HL-60/S4 treated with retinoic acid at 250 ng/mL for 4 days and 3 days (cell line): ENCODE measurements around the gene SLC30A7.

Source experiments
- in situ Hi-C: fragments of 300-500 bp; cut with MboI; formaldehyde crosslinking; loops from 2 replicates; pipeline ENCODE4 v1.7.0; 2022; ENCODE audit warnings: low sequenced_read_pairs

The SLC30A7 gene

DNA sequence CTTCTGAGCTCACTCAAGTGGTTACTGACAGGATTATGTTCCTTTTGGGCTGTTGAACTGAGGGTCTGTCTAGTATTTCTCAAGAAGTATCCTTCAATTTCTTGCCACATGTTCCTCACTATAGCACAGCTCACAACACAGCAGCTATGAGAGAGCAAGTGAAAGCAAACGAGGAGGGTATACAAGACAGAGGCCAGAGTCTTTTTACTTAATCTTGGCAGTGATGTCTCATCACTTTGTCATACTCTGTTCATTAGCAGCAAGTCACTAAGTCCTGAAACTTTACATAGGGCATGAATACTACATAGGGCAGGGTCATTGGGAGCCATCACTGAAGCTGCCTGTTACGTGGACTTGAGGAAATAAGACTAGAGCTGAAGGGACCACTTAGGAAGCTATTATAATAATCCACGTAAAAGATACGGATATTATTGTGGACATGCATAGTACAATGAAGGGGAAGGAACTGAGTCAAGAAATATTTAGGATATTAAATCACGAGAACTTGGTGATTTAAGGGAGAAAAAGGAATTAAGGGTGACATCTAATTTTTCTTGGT, 63.7 kb downstream of the SLC30A7 start:
- in situ Hi-C loops = no loop called here

DNA sequence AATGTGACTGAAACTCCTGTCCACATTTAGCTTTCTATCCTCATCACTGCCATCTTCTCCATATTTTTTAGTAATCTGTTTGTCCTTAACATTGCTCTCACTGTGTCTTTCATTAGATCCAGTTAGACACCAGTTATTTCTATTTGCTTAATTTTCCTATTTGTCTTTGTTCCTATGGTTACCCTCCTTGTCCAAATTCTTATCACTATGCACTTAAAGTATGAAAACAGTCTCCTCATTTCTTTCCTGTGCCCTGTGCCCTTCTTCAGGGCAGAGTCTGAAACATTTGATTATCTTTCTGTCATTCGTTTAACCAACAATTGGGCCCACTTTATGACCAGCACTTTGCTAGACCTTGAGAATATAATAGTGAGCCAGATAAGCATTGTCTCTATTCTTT, 64.2 kb downstream of the SLC30A7 start:
- in situ Hi-C loops = no loop called here

DNA sequence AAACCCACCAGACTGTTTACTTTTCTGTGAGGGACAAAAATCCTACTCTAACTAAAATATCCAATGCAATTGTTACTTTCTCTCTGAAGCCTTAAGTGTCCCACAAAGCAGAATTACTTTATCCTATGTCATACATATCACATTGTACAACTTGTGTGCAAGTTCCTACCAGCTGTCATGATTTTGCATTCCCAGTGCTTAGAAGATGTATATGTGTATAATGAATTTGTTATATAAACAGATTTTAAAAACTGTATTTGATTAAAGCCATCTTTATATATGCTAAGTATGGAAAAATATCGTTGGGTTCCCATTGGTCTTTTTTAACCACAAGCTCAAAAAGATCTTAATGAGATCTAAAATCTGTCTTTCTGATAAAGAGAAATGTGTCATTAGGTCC, 72.7 kb downstream of the SLC30A7 start:
- in situ Hi-C loops = no loop called here

DNA sequence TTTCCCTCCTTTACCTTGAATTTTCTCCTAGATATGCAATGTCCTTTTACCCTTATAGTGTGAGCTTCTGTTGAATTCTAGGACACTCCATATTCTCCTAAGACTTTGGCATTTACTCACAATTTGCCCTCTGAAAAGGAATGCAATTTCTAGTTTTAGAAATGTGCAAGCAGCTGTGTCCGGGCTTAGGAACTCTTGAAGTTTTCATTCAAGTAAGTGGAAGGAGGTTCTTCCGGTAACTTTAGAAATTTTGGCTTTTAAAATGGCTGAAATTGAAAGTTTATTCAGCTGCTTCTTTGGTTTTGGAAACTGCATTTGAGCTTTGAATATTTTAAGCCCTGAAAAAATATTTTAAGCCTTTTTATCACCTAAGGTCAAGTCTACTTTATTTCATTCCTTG, 73.4 kb downstream of the SLC30A7 start:
- in situ Hi-C loops = no loop called here

DNA sequence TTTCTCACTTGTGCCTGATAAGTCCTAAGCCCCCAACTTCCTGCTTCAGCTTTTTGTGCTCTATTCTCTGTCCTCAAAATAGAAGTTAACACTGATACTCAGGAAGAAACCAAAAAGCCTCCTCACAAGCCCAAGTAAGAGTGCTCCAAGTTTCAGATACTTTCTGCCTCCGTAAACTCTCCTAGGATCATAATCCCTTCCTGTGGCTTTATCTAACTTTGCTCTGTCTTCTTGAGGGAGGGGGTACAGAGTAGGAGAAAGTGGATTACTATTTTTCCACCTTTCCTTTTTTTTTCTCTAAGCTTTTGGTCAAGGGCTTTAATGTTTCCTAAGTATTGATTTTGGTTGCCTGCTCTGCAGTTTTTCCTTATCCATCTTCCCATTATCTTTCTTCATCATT, 75.1 kb downstream of the SLC30A7 start:
- in situ Hi-C loops = no loop called here

DNA sequence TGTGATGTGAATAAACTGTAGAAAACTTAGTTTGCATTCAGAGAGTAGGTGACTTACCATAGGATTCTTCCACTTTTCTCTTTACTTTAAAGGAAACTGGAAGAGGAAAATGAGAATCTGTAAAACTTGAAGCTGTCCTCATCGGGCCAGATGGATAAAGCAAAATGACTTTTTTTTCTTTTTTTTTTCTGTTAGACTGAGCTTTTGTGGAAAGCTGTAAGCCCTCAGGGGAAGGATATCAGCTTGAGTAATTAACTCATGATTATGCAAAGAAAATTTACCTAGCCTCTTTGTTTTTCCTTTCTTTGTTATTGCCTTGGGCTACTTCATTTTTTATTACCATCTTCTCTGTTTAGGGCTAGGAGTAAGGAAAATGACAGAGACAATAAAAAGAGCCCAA, 76.3 kb downstream of the SLC30A7 start:
- in situ Hi-C loops = no loop called here

DNA sequence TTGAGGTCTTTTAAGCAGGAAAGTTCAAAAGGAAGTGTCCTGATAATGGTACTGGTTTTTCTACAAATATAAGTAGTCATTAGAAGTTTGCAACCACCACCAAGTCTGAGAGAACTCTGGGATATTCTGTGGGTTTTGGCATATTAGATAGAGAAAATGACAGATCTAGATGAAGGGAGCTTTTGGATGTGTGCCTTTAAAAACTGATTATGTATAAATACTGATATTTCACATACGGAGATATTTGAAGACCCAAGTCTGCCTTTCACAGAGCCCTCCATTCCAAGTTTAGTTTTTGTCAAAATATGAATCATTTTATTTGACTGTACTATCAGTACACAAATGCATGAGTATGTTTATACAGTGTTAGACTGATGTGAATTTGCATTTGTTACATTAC, 81.0 kb downstream of the SLC30A7 start:
- in situ Hi-C loops = no loop called here

DNA sequence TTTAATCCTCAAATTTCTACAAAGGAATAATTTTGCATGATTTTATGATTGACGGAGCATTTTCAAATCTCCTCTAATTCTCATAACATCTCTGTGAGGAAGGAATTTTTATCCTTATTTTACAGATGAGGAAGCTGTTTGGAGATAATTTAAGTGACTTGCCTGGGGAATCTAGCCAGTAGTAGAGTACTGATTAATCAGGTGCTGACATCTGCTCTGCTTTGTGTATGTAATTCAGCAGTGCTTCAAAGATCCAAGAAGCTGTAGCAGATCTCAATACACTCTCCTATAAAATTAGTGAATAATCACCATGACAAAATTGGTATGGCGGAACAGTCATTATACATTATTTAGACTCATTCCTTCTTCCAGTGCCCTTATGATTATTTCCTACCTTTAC, 83.7 kb downstream of the SLC30A7 start:
- in situ Hi-C loops = no loop called here

DNA sequence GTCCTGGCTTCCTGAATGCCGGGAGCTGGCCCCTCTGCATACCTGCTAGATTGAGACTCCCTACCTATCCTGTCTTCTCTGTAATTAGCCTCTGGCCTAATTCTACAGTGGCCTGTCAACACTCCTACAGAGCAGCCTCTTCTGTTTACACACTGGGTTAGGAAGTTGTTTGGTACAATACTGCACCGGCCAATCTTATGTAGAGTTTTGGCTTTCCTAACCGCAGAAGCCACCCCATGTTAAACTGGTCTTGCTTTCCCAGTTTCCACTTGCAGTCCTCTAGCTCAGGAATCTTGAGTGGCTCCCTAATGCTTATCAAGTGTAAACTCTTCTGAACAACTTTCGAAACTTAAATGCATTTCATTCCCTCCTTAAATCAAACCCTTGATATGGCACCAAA, 86.9 kb downstream of the SLC30A7 start:
- in situ Hi-C loops = no loop called here

DNA sequence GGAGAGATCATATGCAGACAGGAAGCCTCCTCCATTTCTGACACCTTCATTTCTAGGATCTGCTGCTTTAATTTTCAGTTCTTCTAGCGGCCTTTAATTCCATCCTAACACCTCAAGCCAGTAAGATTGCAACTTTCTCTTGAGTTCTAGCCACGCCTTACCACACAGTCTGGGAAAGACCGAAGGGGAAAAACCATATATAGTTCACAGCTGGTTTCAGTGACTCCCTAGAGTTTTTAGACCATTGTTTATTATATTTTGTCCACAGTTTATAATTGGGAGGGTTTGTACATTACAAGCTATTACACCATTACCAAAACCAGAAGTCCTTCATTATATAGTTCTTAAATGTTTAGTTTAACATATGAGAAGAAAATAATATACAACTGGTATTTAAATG, 92.2 kb downstream of the SLC30A7 start:
- in situ Hi-C loops = no loop called here

DNA sequence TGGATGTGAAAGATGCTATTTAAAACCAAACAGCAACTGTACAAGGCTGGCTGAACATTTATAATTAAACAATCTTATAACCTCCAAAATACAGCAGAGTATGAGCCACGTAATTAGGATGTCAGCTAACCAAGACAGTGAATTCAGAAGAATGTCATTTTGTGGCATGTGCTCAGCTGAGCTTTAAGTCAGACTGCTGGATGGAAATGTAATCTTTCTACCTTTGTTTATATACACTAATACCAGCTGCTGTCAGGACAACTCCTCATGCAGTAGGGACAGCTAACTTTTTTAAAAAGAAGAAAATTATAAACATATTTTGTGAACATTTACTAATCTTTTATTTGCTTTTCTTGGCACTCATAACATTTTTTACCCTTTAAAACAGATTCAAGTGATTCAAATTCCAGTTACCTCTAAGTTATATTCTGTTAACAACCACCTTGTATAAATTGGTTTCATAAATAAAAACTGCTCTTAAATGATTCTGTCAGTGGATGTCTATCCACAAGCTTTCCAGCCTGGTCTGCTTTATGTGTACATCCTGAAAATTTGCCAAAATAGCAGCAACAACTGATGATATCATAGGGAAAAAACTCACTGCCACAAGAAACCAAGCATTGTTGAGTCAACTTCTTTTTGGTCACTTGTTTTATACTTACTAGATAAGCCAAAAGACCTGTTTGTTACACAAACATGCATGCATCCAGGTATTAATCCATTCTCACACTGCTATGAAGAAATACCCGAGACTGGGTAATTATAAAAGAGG, 93.6 kb downstream of the SLC30A7 start:
- in situ Hi-C loops = no loop called here

DNA sequence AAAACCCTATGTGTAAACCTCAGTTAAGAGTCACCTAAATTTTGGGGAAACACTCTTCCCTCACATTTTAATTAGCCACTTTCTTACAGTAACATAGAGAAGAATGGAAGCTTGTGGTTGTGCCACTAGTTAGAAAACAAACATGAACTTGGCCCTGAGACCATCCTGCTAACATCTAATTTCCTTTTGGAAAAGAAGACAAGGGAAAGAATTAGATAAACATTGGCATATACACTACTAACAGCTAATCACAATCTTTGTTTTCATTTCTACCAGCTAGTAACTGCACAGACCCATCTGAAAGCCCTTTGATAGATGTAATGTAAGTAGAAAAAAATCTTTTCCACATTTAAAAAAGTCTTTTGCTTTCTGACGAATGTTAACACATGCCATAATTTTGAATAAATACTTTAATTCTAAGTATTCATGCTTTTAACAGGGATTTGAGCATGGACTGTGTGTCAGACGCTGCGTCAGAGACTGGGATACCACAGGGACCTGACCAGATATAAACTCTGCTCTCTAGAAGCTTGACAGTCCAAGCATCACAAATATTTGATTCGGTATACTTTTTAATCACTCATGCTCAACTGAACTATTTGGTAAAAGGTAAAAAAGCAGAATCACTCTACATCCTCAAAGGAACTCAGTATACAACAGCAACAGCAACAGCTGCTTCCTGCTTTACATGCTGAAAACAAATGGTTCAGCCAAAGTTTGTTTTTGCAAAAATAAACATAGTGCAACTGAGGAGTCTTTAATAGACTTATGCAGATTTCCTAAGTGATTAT, 99.5 kb downstream of the SLC30A7 start:
- in situ Hi-C loops = no loop called here

DNA sequence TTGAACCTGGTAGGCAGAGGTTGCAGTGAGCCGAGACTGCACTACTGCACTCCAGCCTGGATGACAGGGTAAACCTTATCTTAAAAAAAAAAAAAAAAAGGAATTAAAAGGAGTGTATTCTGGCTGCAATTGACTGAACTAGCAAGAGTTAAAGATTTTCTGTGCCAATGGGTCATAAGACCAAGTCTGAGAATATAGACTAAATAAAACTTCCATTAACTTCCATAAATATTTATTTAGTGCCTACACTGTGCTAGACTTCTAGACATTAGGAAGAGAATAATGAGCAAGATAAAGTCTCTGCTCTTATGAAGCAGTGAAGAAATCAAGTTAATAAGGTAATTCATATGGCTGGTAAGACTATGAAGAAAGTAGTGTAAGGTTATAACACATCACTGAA, 102.5 kb downstream of the SLC30A7 start:
- in situ Hi-C loops = no loop called here

DNA sequence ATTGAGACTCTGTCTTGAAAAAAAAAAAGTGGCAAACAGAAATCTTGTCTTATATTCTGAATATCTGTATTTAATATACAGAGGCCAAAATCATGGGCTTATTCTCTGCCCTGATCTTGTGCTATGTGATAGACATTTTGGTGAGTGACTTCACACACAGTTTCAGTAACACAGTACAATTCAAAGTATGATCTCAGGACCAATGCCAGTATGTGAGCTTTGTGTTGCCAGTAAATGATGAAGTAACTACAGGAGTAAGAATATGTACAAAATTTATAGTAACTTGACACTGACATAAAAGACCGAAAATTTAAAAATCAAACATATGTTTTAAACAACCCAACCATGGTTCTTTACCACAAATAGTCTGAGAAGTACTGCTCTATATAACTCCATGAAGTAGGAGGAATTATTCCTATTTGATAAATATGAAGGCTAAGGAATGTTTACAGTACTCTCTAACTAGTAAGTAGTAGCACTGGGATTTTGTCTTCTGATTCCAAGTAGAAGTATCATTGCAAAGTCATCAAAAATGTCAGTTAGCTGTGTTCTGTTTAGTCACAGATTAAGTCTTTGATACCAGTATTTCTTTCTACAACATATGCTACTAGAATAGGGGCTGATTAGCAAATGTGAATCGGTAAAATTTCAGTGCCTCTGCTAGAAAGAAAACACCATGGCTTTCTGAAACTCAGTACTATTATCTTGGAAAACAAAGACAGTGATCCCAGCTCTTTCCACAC, 104.4 kb downstream of the SLC30A7 start:
- in situ Hi-C loops = no loop called here

DNA sequence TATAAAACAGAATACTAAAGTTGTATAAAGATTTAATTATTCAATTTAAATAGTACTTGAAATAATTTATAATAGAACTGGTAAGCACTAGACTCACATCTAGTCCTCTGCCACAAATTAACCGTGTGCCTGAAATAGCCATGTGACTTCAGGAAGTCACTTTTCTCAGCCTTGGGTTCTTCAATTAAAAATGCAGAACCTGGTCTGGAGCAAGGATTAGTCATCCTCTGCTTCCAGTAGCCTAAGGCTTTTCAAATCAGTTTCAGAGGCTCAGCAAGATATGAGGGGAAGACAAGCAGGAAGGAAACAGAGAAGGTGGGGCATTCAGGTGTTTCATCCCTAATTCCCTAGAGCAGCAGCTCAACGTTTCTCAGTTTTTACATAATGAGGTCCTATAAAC, 106.7 kb downstream of the SLC30A7 start:
- in situ Hi-C loops = no loop called here

DNA sequence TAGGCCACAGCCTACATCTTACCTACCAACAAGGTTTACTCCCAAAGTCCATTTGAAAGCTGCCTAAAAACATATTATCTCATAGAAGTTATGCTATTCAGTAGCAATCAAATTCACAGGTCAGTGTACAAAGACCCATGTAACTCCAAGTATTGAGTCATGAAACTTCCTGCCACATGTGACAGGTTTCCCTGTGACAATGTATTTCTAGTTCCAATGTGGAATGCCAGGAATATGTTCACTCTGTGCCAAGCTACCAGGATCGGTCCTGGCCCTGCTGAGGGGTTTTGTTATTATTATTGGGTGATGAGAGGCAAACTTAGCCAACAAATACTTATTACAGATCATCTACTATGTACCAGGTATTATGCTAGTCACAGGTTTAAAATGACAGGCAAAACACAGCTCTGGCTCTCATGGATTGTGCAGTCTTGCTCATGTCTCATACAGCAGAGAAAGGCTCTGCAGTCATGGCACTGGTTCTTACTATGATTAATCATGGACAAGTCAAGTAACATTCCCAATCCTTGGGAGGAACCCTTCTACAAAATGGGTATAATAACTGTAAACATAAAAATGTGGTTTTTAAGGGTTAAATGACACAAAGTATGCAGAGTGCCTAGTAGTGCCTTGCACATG, 107.2 kb downstream of the SLC30A7 start:
- in situ Hi-C loops = no loop called here

DNA sequence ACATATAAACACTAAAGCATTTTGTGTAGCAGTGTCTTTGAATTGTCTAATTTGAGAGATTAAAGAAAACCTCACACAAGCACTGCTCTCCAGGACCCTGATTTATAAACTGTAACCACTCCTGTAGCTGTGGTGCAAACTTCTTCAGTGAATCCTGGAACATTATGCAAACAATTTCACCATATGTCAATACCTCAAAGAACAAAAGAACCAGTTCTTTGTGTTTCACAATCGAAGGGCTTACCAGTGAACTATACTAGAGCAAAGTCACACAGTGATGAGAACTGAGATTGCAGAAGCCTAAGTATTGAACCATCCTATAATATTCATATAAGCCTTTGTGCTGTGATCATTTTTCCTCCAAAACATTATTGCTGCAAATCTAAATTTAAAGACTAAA, 108.2 kb downstream of the SLC30A7 start:
- in situ Hi-C loops = no loop called here

DNA sequence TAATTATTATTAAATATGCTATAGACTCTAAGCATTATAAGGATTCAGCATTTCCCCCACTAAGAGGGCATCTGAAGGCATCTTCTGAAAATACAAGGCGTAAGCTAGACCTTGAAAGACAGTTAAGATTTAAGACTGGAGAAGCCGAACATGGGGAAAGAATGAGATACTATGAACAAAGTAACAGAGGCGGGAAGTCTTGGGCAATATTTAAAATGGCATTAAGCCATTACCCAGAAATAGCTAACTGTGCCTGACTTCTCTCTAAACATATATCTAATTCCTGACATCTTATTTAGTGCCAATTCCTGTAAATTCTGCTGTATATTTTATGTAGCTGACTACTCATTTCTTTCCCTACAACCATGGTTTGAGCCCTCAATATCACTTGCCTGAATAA, 108.8 kb downstream of the SLC30A7 start:
- in situ Hi-C loops = no loop called here

DNA sequence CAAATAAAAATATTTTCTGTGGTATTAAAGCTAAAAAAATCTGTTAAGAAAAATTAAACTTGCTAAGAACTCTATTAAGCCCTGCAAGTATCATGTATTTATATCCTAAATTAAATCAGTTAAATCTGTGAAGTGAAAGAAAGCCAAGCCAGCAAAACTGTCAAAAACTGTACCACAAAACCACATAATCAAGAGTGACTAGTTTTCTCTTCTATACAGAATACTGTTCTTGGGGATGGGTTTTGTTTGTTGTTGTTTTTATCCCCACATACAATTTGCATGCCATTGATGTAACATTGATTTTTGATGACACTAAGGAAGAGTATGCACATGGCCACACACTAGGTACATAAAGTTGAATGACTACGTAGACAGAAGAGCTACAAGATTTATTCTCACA, 109.3 kb downstream of the SLC30A7 start:
- in situ Hi-C loops = no loop called here

DNA sequence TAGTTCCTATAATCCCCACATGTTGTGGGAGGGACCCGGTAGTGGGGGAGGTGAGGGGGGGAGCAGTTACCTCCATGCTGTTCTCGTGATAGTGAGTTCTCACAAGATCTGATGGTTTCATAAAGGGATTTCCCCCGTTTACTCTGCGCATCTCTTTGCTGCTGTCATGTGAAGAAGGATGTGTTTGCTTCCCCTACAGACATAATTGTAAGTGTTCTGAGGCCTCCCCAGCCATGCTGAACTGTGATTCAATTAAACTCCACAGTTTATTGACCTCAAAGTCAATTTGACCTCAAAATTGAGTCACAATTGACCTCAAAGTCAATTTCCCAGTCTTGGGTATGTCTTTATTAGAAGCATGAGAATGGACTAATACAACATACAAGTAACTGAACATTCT, 110.0 kb downstream of the SLC30A7 start:
- in situ Hi-C loops = no loop called here

DNA sequence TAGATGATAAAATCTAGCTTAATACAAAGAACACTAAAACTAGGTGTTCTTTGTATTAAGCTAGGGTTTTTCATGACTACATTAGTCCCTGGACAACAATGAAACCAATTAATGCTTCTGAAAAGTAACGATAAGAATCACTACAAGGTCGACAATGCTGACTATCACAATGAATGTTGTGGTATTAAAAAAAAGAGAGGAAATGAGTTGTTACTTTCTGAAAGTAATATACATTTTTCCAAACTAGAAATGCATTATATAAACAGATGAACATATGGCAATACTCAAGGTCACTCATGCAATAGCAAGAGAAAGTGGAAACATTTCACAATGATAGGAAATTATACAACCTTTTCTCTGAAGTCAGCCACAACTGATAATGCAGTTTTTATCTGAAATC, 110.7 kb downstream of the SLC30A7 start:
- in situ Hi-C loops = no loop called here
